Breast epithelium (tissue), 4 donors: ENCODE measurements around the gene SYT6. TPM values are rescaled to one million over a fixed set of nuclear protein-coding genes. Genes with fewer than 3 reads are reported as not detected.
"Not testable (repeated sequence)": the region's sequence is repeated elsewhere in the genome, so short reads cannot be mapped to it uniquely, and the experiment has no call there.

Source experiments
- DNase-seq, 2 donors: peaks; one replicate each; pipeline ENCODE4 v3.0.0-alpha.2; 2019; ENCODE audit warnings: low spot score in 2 of 2
- H3K27ac ChIP-seq, 2 donors: fragments of 200-600 bp; sonication (generic) in 1 of 2; one replicate each; pipeline ENCODE4 v1.5.1; 2016 to 2019; ENCODE audit warnings: mild to moderate bottlenecking in 1 of 2
- H3K27me3 ChIP-seq, 2 donors: fragments of 200-600 bp; sonication (generic) in 1 of 2; one replicate each; pipeline versions ENCODE4 v1.5.1 to v1.6.0; 2017 to 2019; ENCODE audit warnings: control low read depth in 1 of 2, mild to moderate bottlenecking in 1 of 2
- H3K36me3 ChIP-seq: fragments of 200-600 bp; one replicate; pipeline ENCODE4 v1.5.1; 2019
- H3K4me1 ChIP-seq, 2 donors: fragments of 200-600 bp; sonication (generic); one replicate each; pipeline ENCODE4 v1.5.1; 2016 to 2019; ENCODE audit warnings: control low read depth in 1 of 2
- H3K4me3 ChIP-seq, 3 donors: fragments of 200-600 bp; sonication (generic); 1 replicate in 2 of 3; 2 replicates in 1 of 3; pipeline ENCODE4 v1.5.1; 2016 to 2019; ENCODE audit warnings: mild to moderate bottlenecking in 3 of 3, moderate library complexity in 2 of 3
- H3K9me3 ChIP-seq, 2 donors: fragments of 200-600 bp; sonication (generic) in 1 of 2; one replicate each; pipeline ENCODE4 v1.5.1; 2016 to 2019; ENCODE audit warnings: control low read depth in 1 of 2
- POLR2A ChIP-seq: fragments of 450-650 bp; IDR thresholded peaks from one replicate; pipeline ENCODE4 v1.6.1; 2016; ENCODE audit warnings: antibody characterized with exemption, mild to moderate bottlenecking, moderate library complexity
- POLR2AphosphoS5 ChIP-seq, 3 donors: sonication (generic); formaldehyde crosslinking; IDR thresholded peaks; one replicate each; pipeline ENCODE4 v1.6.1; 2017; ENCODE audit warnings: antibody characterized with exemption in 3 of 3
- intact Hi-C: fragments of 100-400 bp; cut with DNase I; formaldehyde crosslinking; loops from one replicate; pipeline ENCODE4 v1.15.1; 2023; ENCODE audit warnings: low total_unique reads
- total RNA-seq, 3 donors: library from RNA; depleted of rRNA; stranded (reverse); fragments of >200 nt; gene quantifications; one replicate each; pipeline ENCODE4 v1.1.0, GENCODE V29; 2016
- TF ChIP-seq, protein P1 (sequence below), 3 donors: fragments of 450-650 bp; IDR thresholded peaks; one replicate each; pipeline ENCODE4 v1.5.1; 2016 to 2017; ENCODE audit warnings: antibody characterized with exemption in 3 of 3, mild to moderate bottlenecking in 3 of 3, moderate library complexity in 3 of 3

The SYT6 gene
- total RNA-seq, 3 donors from 2014 or later, result under 0.01 to 0.15 (median under 0.01) TPM

DNA sequence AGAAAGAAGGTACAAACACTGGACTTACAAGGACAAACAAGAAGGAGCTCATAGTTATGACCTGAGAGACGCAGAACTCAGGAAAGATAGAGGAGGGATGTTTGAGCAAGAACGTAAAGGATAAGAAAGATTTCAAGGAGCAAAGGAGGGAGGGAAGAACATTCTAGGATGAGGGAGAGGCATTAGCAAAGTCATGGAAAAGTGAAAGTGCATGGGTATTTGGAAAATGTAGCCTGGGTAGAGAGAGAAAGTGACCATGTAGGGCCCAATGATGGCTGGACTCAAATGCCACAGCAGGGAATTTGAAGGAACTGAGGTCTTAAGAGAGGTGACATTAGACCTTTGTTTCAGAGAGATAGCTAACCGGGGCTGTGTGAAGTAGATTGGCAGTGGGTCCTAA is 76.5 kb downstream of the SYT6 start:
- peaks cover 0 to 10% of the 10 kb centered on the region in 2 donors for H3K9me3 ChIP-seq
- no peaks in the 10 kb centered on the region for H3K4me1 ChIP-seq
- no peak overlapping the region for H3K4me3 ChIP-seq
- no peaks in the 10 kb centered on the region for H3K36me3 ChIP-seq
- H3K27ac ChIP-seq, result no peak overlapping the region
- TF ChIP-seq, protein P1, sequence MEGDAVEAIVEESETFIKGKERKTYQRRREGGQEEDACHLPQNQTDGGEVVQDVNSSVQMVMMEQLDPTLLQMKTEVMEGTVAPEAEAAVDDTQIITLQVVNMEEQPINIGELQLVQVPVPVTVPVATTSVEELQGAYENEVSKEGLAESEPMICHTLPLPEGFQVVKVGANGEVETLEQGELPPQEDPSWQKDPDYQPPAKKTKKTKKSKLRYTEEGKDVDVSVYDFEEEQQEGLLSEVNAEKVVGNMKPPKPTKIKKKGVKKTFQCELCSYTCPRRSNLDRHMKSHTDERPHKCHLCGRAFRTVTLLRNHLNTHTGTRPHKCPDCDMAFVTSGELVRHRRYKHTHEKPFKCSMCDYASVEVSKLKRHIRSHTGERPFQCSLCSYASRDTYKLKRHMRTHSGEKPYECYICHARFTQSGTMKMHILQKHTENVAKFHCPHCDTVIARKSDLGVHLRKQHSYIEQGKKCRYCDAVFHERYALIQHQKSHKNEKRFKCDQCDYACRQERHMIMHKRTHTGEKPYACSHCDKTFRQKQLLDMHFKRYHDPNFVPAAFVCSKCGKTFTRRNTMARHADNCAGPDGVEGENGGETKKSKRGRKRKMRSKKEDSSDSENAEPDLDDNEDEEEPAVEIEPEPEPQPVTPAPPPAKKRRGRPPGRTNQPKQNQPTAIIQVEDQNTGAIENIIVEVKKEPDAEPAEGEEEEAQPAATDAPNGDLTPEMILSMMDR (IDR thresholded peaks at IDR 0.05), result no peak
- TF ChIP-seq POLR2AphosphoS5 (IDR thresholded peaks at IDR 0.05), result no peak
- TF ChIP-seq POLR2A, result no peak
- DNase-seq, result no peak
- intact Hi-C loops, result no loop called here
- H3K27me3 ChIP-seq, result no peaks in the 10 kb centered on the region

DNA sequence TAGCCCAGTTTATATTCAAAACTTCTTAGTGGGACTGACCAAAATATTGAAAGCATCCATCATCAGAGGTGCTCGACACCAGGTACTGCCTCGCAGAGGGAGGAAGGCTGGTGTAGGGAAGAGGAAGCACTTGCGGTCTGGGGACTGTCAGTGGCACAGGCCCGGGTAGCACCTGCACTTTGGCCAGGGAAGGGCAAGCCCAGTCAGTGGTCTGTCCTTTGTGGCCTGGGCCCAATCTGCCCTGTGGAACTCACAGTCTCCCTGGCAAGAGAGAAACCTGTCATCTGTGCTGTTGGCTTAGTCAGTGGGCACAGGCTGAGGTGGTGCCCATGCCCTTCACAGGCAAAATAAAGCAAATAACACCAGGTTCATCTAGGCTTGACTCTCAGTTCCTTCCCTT is 77.4 kb downstream of the SYT6 start:
- Histone ChIP-seq H3K27ac (no peak overlapping the region), H3K4me1 (no peaks in the 10 kb centered on the region), H3K4me3 (no peak overlapping the region), H3K27me3 (no peaks in the 10 kb centered on the region), H3K9me3 (peaks cover 0 to 19% of the 10 kb centered on the region in 2 donors), H3K36me3 (no peaks in the 10 kb centered on the region)
- intact Hi-C loops, result no loop called here
- no peak for DNase-seq
- TF ChIP-seq, protein P1 (IDR thresholded peaks at IDR 0.05), result no peak
- no peak for TF ChIP-seq POLR2AphosphoS5 (IDR thresholded peaks at IDR 0.05)
- TF ChIP-seq POLR2A, result no peak

- intact Hi-C loops, result no loop called here
- H3K4me1 ChIP-seq, result no peaks in the 10 kb centered on the region
- H3K36me3 ChIP-seq, result no peaks in the 10 kb centered on the region
- H3K4me3 ChIP-seq, result no peak overlapping the region
- no peak overlapping the region for H3K27ac ChIP-seq
- no peak for DNase-seq
- TF ChIP-seq POLR2A (no peak), POLR2AphosphoS5 (IDR thresholded peaks at IDR 0.05) (no peak)
- TF ChIP-seq, protein P1 (IDR thresholded peaks at IDR 0.05), result no peak
- H3K9me3 ChIP-seq, result peaks cover 0 to 19% of the 10 kb centered on the region in 2 donors
- no peaks in the 10 kb centered on the region for H3K27me3 ChIP-seq
These were observed 78.0 kb downstream of the SYT6 start for GRCh38 chr1:114075546-114076242.

GRCh38 chr1:114075105-114075504 is 78.6 kb downstream of the SYT6 start:
- no peak for TF ChIP-seq POLR2AphosphoS5 (IDR thresholded peaks at IDR 0.05)
- no peak for TF ChIP-seq POLR2A
- TF ChIP-seq, protein P1 (IDR thresholded peaks at IDR 0.05), result no peak
- no peaks in the 10 kb centered on the region for H3K36me3 ChIP-seq
- H3K9me3 ChIP-seq, result peaks cover 0 to 19% of the 10 kb centered on the region in 2 donors
- H3K27me3 ChIP-seq, result no peaks in the 10 kb centered on the region
- intact Hi-C loops, result no loop called here
- no peak overlapping the region for H3K4me3 ChIP-seq
- H3K27ac ChIP-seq, result no peak overlapping the region
- no peak for DNase-seq
- H3K4me1 ChIP-seq, result no peaks in the 10 kb centered on the region

- H3K9me3 ChIP-seq, result peaks cover 0 to 19% of the 10 kb centered on the region in 2 donors
- intact Hi-C loops, result no loop called here
These were observed 81.4 kb downstream of the SYT6 start for GRCh38 chr1:114072246-114072645.

DNA sequence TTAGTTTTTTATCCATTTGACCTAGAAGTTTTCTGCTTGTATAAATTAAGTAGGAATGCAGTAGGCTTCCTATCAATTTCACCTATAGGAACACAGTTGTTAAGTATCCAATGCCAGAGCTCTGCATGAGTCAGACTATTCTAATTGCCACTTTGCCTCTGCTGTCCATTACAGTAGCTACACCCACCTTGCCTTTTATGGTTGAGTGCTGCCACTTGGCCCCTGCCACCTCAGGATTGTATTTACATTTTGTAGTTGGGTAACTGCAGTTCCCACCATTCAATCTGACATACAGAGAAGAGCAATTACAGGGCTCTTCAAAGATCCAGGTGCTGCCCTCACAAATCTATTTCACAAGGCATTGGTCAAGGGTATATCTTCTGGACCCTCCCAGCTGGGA is 83.9 kb downstream of the SYT6 start:
- H3K27ac ChIP-seq, DNase-seq, intact Hi-C loops, H3K4me1 ChIP-seq, H3K27me3 ChIP-seq, H3K36me3 ChIP-seq, H3K4me3 ChIP-seq: not testable (repeated sequence)
- peaks cover 0 to 19% of the 10 kb centered on the region in 2 donors for H3K9me3 ChIP-seq

More at GRCh38 chr1:114072246-114072645, 81.4 kb downstream of the SYT6 start:
- Histone ChIP-seq H3K27me3 (no peaks in the 10 kb centered on the region), H3K4me1 (no peaks in the 10 kb centered on the region), H3K36me3 (no peaks in the 10 kb centered on the region), H3K27ac (no peak overlapping the region), H3K4me3 (no peak overlapping the region)
- TF ChIP-seq POLR2AphosphoS5 (IDR thresholded peaks at IDR 0.05) (no peak), POLR2A (no peak)
- TF ChIP-seq, protein P1 (IDR thresholded peaks at IDR 0.05), result no peak
- DNase-seq, result no peak

DNA sequence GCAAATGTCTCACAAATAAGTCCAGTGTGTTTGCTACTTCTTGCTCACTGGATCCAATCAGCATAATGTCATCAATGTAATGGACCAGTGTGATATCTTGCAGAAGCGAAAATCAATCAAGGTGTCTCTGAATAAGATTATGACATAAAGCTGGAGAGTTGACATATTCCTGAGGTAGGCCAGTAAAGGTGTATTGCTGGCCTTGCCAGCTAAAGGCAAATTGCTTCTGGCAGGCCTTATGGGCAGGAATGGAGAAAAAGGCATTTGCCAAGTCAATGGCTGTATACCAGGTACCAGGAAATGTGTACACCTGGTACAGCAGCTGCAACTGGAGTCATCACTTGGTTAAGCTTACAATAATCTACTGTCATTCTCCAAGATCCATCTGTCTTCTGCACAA is 85.0 kb downstream of the SYT6 start:
- DNase-seq, intact Hi-C loops, H3K36me3 ChIP-seq, H3K27me3 ChIP-seq, H3K4me3 ChIP-seq, H3K27ac ChIP-seq, H3K4me1 ChIP-seq: not testable (repeated sequence)
- peaks cover 0 to 19% of the 10 kb centered on the region in 2 donors for H3K9me3 ChIP-seq

- H3K36me3 ChIP-seq, DNase-seq, H3K27ac ChIP-seq, H3K4me3 ChIP-seq, H3K27me3 ChIP-seq, intact Hi-C loops, H3K4me1 ChIP-seq: not testable (repeated sequence)
- H3K9me3 ChIP-seq, result peaks cover 9 to 10% of the 10 kb centered on the region in 2 donors
These were observed 88.0 kb downstream of the SYT6 start for GRCh38 chr1:114065671-114066070.
